Transverse colon (tissue), 4 donors: Measurements from ENCODE around the gene PADI4. TPM values are rescaled to one million over a fixed set of nuclear protein-coding genes. Genes with fewer than 3 reads are reported as not detected.

Source experiments
- DNase-seq: peaks from one replicate; pipeline ENCODE4 v3.0.0-alpha.2; 2019
- H3K27ac ChIP-seq, 4 donors: fragments of 200-600 bp; sonication (generic); 2 replicates each; pipeline ENCODE4 v1.5.1; 2016 to 2018; ENCODE audit warnings: inconsistent platforms in 4 of 4
- H3K27me3 ChIP-seq: fragments of 200-600 bp; sonication (generic); 2 replicates; pipeline ENCODE4 v1.5.1; 2017; ENCODE audit warnings: inconsistent platforms
- H3K36me3 ChIP-seq, 4 donors: fragments of 200-600 bp; sonication (generic); 2 replicates each; pipeline ENCODE4 v1.5.1; 2017 to 2019; ENCODE audit warnings: inconsistent platforms in 4 of 4
- H3K4me1 ChIP-seq, 4 donors: fragments of 200-600 bp; sonication (generic); 2 replicates each; pipeline ENCODE4 v1.5.1; 2017 to 2020; ENCODE audit warnings: inconsistent platforms in 4 of 4
- H3K4me3 ChIP-seq, 4 donors: fragments of 200-600 bp; sonication (generic); 1 replicate in 1 of 4; 2 replicates in 3 of 4; pipeline versions ENCODE4 v1.5.1 to v1.6.1; 2017 to 2019; ENCODE audit warnings: inconsistent platforms in 4 of 4
- H3K9me3 ChIP-seq, 2 donors: fragments of 200-600 bp; sonication (generic); 2 replicates each; pipeline ENCODE4 v1.5.1; 2017 to 2019; ENCODE audit warnings: inconsistent platforms in 2 of 2
- CTCF ChIP-seq, 5 experiments: fragments of 200-600 bp in 3 of 5; fragments of 450-650 bp in 2 of 5; sonication (generic) in 3 of 5; IDR thresholded peaks; 1 replicate in 2 of 5; 2 replicates in 3 of 5; pipeline ENCODE4 v1.5.1; 2016 to 2017; ENCODE audit warnings: antibody characterized with exemption in 5 of 5, inconsistent platforms in 3 of 5, mild to moderate bottlenecking in 2 of 5, moderate library complexity in 1 of 5
- EP300 ChIP-seq: sonication (generic); formaldehyde crosslinking; IDR thresholded peaks from one replicate; pipeline ENCODE4 v1.6.1; 2017; ENCODE audit warnings: antibody characterized with exemption, low read depth
- POLR2A ChIP-seq: fragments of 450-650 bp; IDR thresholded peaks from one replicate; pipeline ENCODE4 v1.6.1; 2016; ENCODE audit warnings: antibody characterized with exemption, mild to moderate bottlenecking, moderate library complexity
- POLR2AphosphoS5 ChIP-seq, 3 donors: sonication (generic); formaldehyde crosslinking; IDR thresholded peaks; one replicate each; pipeline ENCODE4 v1.6.1; 2016; ENCODE audit warnings: antibody characterized with exemption in 3 of 3
- WGBS, 2 donors: methylation state at CpG; one replicate each; pipeline ENCODE4 v1.1.5; 2018; ENCODE audit warnings: low coverage in 1 of 2; 5-methylcytosine and 5-hydroxymethylcytosine counted together
- in situ Hi-C, 4 donors: fragments of 200-750 bp; cut with MboI; loops; one replicate each; pipeline versions ENCODE4 v1.15.0 to v1.15.1; 2017; ENCODE audit warnings: low sequenced_read_pairs in 3 of 4, low pct_ligation_motif_present in 1 of 4, low pct_unique_long_range_greater_than_20kb in 1 of 4
- intact Hi-C: fragments of 100-400 bp; cut with DNase I; formaldehyde crosslinking; loops from one replicate; pipeline ENCODE4 v1.15.1; 2023; ENCODE audit warnings: low total_unique reads
- total RNA-seq, 4 donors: library from RNA; depleted of rRNA; stranded (reverse); fragments of >200 nt; gene quantifications; one replicate each; pipeline ENCODE4 v1.1.0, GENCODE V29; 2016

PADI4 gene
- total RNA-seq, 4 donors from 2014 or later = not detected

- in situ Hi-C loops = loop anchor here in 3 of 4 donors (10.0 kb wide), 2 partner anchors 211 to 271 kb away; no protein-coding TSS in a partner anchor
These were observed 28.1 kb downstream of the PADI4 start for GRCh38 chr1:17335821-17336710.

GRCh38 chr1:17338706-17339493, 30.9 kb downstream of the PADI4 start:
- H3K4me3 ChIP-seq = no peak overlapping the region
- peaks cover 8% of the 10 kb centered on the region for H3K27me3 ChIP-seq
- no peaks in the 10 kb centered on the region for H3K9me3 ChIP-seq
- intact Hi-C loops = no loop called here
- TF ChIP-seq EP300 = no peak
- no peak for TF ChIP-seq POLR2AphosphoS5 (IDR thresholded peaks at IDR 0.05)
- TF ChIP-seq POLR2A = no peak
- TF ChIP-seq CTCF (IDR thresholded peaks at IDR 0.05) = no peak
- no peak overlapping the region for H3K27ac ChIP-seq
- DNase-seq = no peak
- in situ Hi-C loops = loop anchor here in 3 of 4 donors (10.0 kb wide), 2 partner anchors 214 to 274 kb away; no protein-coding TSS in a partner anchor
- H3K36me3 ChIP-seq = no peaks in the 10 kb centered on the region
- WGBS, 2 donors = 17 to 63% methylated on average over 2 to 15 of the region's 15 CpGs
- no peaks in the 10 kb centered on the region for H3K4me1 ChIP-seq

More at GRCh38 chr1:17335821-17336710, 28.1 kb downstream of the PADI4 start:
- Histone ChIP-seq H3K4me1 (no peaks in the 10 kb centered on the region), H3K4me3 (no peak overlapping the region), H3K36me3 (no peaks in the 10 kb centered on the region), H3K27me3 (peaks cover 11% of the 10 kb centered on the region), H3K27ac (no peak overlapping the region), H3K9me3 (no peaks in the 10 kb centered on the region)
- 25 to 34% methylated on average over 8 to 20 of the region's 20 CpGs for WGBS, 2 donors
- no peak for TF ChIP-seq POLR2AphosphoS5 (IDR thresholded peaks at IDR 0.05)
- peak; percentile 74 to 85 (median 77) for TF ChIP-seq CTCF (IDR thresholded peaks at IDR 0.05)
- intact Hi-C loops = no loop called here
- DNase-seq = peak; percentile 69

GRCh38 chr1:17339521-17339920, 31.5 kb downstream of the PADI4 start:
- no peak for DNase-seq
- Histone ChIP-seq H3K36me3 (no peaks in the 10 kb centered on the region), H3K9me3 (no peaks in the 10 kb centered on the region), H3K4me3 (no peak overlapping the region), H3K4me1 (no peaks in the 10 kb centered on the region), H3K27ac (no peak overlapping the region), H3K27me3 (peaks cover 8% of the 10 kb centered on the region)
- WGBS, 2 donors = 40 to 70% methylated on average over 1 to 7 of the region's 7 CpGs
- intact Hi-C loops (no loop called here), in situ Hi-C loops (loop anchor here in 3 of 4 donors (10.0 kb wide), 2 partner anchors 215 to 275 kb away; no protein-coding TSS in a partner anchor)
- TF ChIP-seq POLR2AphosphoS5 (IDR thresholded peaks at IDR 0.05) = no peak
- no peak for TF ChIP-seq POLR2A
- TF ChIP-seq CTCF (IDR thresholded peaks at IDR 0.05) = no peak
- no peak for TF ChIP-seq EP300

GRCh38 chr1:17340358-17340757, 32.4 kb downstream of the PADI4 start:
- no peak for TF ChIP-seq POLR2AphosphoS5 (IDR thresholded peaks at IDR 0.05)
- TF ChIP-seq CTCF (IDR thresholded peaks at IDR 0.05) = no peak
- TF ChIP-seq EP300 = no peak
- no peak for TF ChIP-seq POLR2A
- Histone ChIP-seq H3K27ac (no peak overlapping the region), H3K4me3 (no peak overlapping the region), H3K27me3 (peaks cover 6% of the 10 kb centered on the region), H3K4me1 (no peaks in the 10 kb centered on the region), H3K36me3 (no peaks in the 10 kb centered on the region), H3K9me3 (no peaks in the 10 kb centered on the region)
- no peak for DNase-seq
- WGBS, 2 donors = 73 to 76% methylated on average over 3 to 8 of the region's 8 CpGs
- in situ Hi-C loops = loop anchor here in 1 of 4 donors (10.0 kb wide), 1 partner anchor 216 kb away; no protein-coding TSS in a partner anchor
- intact Hi-C loops = no loop called here
